H1 (cell line): ENCODE results near the gene OR51T1. TPM values are rescaled to one million over a fixed set of nuclear protein-coding genes. Genes with fewer than 3 reads are reported as not detected.

Experiments
- ASH2L ChIP-seq: fragments of 200-600, 300-600 bp; sonication (generic); IDR thresholded peaks from one replicate; pipeline ENCODE4 v1.7.1; 2017; ENCODE audit warnings: low read length
- HDAC2 ChIP-seq, 2 experiments: fragments of 300-600 bp in 1 of 2; sonication (generic) in 1 of 2; IDR thresholded peaks; 2 replicates each; pipeline ENCODE4 v1.6.1; 2011 to 2012; ENCODE audit warnings: low read depth in 2 of 2, low read length in 2 of 2, mild to moderate bottlenecking in 2 of 2, moderate library complexity in 2 of 2, borderline replicate concordance in 1 of 2, inconsistent platforms in 1 of 2
- JUN ChIP-seq: IDR thresholded peaks from 2 replicates; pipeline ENCODE4 v1.6.1; 2011; ENCODE audit warnings: low read depth, mild to moderate bottlenecking, improper control_type of control experiment, low read length
- POU5F1 ChIP-seq: IDR thresholded peaks from 2 replicates; pipeline ENCODE4 v1.6.1; 2011; ENCODE audit warnings: low read depth, mild to moderate bottlenecking, low read length, moderate library complexity
- SP1 ChIP-seq: IDR thresholded peaks from 2 replicates; pipeline ENCODE4 v1.6.1; 2011; ENCODE audit warnings: low read depth, low read length
- polyA plus RNA-seq, 7 experiments: library from polyadenylated mRNA; depleted of rRNA in 3 of 7; stranded (reverse) in 5 of 7; unstranded in 2 of 7; fragments of >200 nt in 5 of 7; fragments of 200-250 nt in 2 of 7; gene quantifications; 1 replicate in 5 of 7; 2 replicates in 1 of 7; 4 replicates in 1 of 7; pipeline versions ENCODE4 v1.2.1 to v1.2.3, GENCODE V29; 2011 to 2013; ENCODE audit warnings: missing spikeins in 2 of 7, mixed read lengths in 2 of 7
- total RNA-seq: library from RNA; stranded (reverse); fragmentation: NEBNext Ultra II Directional; extraction: Animal tissue kit (Norgen Biotek cat#: 25700); gene quantifications from 2 replicates; pipeline ENCODE4 v1.2.1, GENCODE V29; 2021
- TF ChIP-seq, protein P1 (sequence below): fragments of 300-600 bp; sonication (generic); IDR thresholded peaks from 2 replicates; pipeline ENCODE4 v1.7.1; 2012; ENCODE audit warnings: low read length, moderate library complexity, mild to moderate bottlenecking, inconsistent platforms; ENCODE audit not compliant: insufficient replicate concordance

Gene OR51T1
- total and polyA plus RNA-seq, 2 of the 8 experiments (the other 6 are each of a cell fraction or from before 2014, with no cell fraction given): not detected

GRCh38 chr11:4862447-4863236 is 19.1 kb upstream of the OR51T1 start (continued):
- TF ChIP-seq HDAC2 (IDR thresholded peaks at IDR 0.05; ENCODE audit: borderline replicate concordance in 1 of 2, low read depth in 2 of 2, low read length in 2 of 2) (peak; percentile 74; a peak in 2 of 4 replicates), POU5F1 (0 out of 2 replicates have a peak, but pooled peaks have one; percentile 16), SP1 (peak; percentile 65; the same call in 1 of the 2 replicates), JUN (no peak), ASH2L (peak; percentile 36)
- TF ChIP-seq, protein P1, sequence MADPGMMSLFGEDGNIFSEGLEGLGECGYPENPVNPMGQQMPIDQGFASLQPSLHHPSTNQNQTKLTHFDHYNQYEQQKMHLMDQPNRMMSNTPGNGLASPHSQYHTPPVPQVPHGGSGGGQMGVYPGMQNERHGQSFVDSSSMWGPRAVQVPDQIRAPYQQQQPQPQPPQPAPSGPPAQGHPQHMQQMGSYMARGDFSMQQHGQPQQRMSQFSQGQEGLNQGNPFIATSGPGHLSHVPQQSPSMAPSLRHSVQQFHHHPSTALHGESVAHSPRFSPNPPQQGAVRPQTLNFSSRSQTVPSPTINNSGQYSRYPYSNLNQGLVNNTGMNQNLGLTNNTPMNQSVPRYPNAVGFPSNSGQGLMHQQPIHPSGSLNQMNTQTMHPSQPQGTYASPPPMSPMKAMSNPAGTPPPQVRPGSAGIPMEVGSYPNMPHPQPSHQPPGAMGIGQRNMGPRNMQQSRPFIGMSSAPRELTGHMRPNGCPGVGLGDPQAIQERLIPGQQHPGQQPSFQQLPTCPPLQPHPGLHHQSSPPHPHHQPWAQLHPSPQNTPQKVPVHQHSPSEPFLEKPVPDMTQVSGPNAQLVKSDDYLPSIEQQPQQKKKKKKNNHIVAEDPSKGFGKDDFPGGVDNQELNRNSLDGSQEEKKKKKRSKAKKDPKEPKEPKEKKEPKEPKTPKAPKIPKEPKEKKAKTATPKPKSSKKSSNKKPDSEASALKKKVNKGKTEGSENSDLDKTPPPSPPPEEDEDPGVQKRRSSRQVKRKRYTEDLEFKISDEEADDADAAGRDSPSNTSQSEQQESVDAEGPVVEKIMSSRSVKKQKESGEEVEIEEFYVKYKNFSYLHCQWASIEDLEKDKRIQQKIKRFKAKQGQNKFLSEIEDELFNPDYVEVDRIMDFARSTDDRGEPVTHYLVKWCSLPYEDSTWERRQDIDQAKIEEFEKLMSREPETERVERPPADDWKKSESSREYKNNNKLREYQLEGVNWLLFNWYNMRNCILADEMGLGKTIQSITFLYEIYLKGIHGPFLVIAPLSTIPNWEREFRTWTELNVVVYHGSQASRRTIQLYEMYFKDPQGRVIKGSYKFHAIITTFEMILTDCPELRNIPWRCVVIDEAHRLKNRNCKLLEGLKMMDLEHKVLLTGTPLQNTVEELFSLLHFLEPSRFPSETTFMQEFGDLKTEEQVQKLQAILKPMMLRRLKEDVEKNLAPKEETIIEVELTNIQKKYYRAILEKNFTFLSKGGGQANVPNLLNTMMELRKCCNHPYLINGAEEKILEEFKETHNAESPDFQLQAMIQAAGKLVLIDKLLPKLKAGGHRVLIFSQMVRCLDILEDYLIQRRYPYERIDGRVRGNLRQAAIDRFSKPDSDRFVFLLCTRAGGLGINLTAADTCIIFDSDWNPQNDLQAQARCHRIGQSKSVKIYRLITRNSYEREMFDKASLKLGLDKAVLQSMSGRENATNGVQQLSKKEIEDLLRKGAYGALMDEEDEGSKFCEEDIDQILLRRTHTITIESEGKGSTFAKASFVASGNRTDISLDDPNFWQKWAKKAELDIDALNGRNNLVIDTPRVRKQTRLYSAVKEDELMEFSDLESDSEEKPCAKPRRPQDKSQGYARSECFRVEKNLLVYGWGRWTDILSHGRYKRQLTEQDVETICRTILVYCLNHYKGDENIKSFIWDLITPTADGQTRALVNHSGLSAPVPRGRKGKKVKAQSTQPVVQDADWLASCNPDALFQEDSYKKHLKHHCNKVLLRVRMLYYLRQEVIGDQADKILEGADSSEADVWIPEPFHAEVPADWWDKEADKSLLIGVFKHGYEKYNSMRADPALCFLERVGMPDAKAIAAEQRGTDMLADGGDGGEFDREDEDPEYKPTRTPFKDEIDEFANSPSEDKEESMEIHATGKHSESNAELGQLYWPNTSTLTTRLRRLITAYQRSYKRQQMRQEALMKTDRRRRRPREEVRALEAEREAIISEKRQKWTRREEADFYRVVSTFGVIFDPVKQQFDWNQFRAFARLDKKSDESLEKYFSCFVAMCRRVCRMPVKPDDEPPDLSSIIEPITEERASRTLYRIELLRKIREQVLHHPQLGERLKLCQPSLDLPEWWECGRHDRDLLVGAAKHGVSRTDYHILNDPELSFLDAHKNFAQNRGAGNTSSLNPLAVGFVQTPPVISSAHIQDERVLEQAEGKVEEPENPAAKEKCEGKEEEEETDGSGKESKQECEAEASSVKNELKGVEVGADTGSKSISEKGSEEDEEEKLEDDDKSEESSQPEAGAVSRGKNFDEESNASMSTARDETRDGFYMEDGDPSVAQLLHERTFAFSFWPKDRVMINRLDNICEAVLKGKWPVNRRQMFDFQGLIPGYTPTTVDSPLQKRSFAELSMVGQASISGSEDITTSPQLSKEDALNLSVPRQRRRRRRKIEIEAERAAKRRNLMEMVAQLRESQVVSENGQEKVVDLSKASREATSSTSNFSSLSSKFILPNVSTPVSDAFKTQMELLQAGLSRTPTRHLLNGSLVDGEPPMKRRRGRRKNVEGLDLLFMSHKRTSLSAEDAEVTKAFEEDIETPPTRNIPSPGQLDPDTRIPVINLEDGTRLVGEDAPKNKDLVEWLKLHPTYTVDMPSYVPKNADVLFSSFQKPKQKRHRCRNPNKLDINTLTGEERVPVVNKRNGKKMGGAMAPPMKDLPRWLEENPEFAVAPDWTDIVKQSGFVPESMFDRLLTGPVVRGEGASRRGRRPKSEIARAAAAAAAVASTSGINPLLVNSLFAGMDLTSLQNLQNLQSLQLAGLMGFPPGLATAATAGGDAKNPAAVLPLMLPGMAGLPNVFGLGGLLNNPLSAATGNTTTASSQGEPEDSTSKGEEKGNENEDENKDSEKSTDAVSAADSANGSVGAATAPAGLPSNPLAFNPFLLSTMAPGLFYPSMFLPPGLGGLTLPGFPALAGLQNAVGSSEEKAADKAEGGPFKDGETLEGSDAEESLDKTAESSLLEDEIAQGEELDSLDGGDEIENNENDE: peak; percentile 84
